ENCODE measurements around the gene MTLN. TPM values are rescaled to one million over a fixed set of nuclear protein-coding genes. Genes with fewer than 3 reads are reported as not detected.
"Not testable (repeated sequence)": the region's sequence is repeated elsewhere in the genome, so short reads cannot be mapped to it uniquely, and the experiment has no call there.

The MTLN gene
- polyA plus RNA-seq, 1 of the 3 experiments (the other 2 are of a cell fraction): 45.6 TPM

GRCh38 chr2:110222626-110223025, 10.3 kb upstream of the MTLN start:
- WGBS (ENCODE audit: low lambda C conversion rate): 81% methylated on average over 1 of the region's 1 CpG
- H3K4me2 ChIP-seq; DNase-seq; H3K27me3 ChIP-seq (ENCODE audit: insufficient read depth); H3K9ac ChIP-seq; H3K9me2 ChIP-seq; H3K79me2 ChIP-seq (ENCODE audit: insufficient read depth); CTCF ChIA-PET; H3K36me3 ChIP-seq (replicated peaks in 1 of 2; ENCODE audit: control insufficient read depth in 1 of 2, insufficient read depth in 2 of 2, low read length in 1 of 2); H4K20me1 ChIP-seq (ENCODE audit: insufficient read depth); H3K4me3 ChIP-seq (ENCODE audit: low read depth in 2 of 2, low read length in 1 of 2); H3K4me1 ChIP-seq (ENCODE audit: control insufficient read depth in 1 of 2, insufficient read depth in 2 of 2, low read depth in 1 of 2, low read length in 1 of 2); H3F3A ChIP-seq (replicated peaks; ENCODE audit: insufficient read depth); H2AFZ ChIP-seq (ENCODE audit: low read depth); H3K9me3 ChIP-seq; H3K27ac ChIP-seq (ENCODE audit: low read depth in 2 of 2, low read length in 1 of 2); POLR2A ChIA-PET: not testable (repeated sequence)

GRCh38 chr2:110221938-110222337, 9.6 kb upstream of the MTLN start:
- Histone ChIP-seq H4K20me1 (ENCODE audit: insufficient read depth) (no peaks in the 10 kb centered on the region), H3K36me3 (replicated peaks in 1 of 2; ENCODE audit: control insufficient read depth in 1 of 2, insufficient read depth in 2 of 2, low read length in 1 of 2) (no peaks in the 10 kb centered on the region), H3K4me3 (ENCODE audit: low read depth in 2 of 2, low read length in 1 of 2) (no peak overlapping the region), H3K9me2 (no peaks in the 10 kb centered on the region), H3K27me3 (ENCODE audit: insufficient read depth) (peaks cover 8% of the 10 kb centered on the region), H2AFZ (ENCODE audit: low read depth) (no peak overlapping the region), H3K79me2 (ENCODE audit: insufficient read depth) (no peaks in the 10 kb centered on the region), H3K27ac (ENCODE audit: low read depth in 2 of 2, low read length in 1 of 2) (no peak overlapping the region), H3F3A (replicated peaks; ENCODE audit: insufficient read depth) (no peaks in the 10 kb centered on the region), H3K4me1 (ENCODE audit: control insufficient read depth in 1 of 2, insufficient read depth in 2 of 2, low read depth in 1 of 2, low read length in 1 of 2) (no peaks in the 10 kb centered on the region), H3K9me3 (no peaks in the 10 kb centered on the region), H3K9ac (no peak overlapping the region), H3K4me2 (no peak overlapping the region)
- WGBS (ENCODE audit: low lambda C conversion rate): 31% methylated on average over 4 of the region's 4 CpGs
- no peak for DNase-seq
- TF ChIP-seq FOXM1 (IDR thresholded peaks at IDR 0.05; ENCODE audit: low read depth) (no peak), POLR2AphosphoS5 (IDR thresholded peaks at IDR 0.05; ENCODE audit: low read depth, low read length) (no peak), NFIC (IDR thresholded peaks at IDR 0.05; ENCODE audit: borderline replicate concordance) (no peak), FOSL2 (IDR thresholded peaks at IDR 0.05; ENCODE audit: borderline replicate concordance, low read depth) (no peak), PBX3 (IDR thresholded peaks at IDR 0.05) (no peak), MEF2A (IDR thresholded peaks at IDR 0.05; ENCODE audit: borderline replicate concordance, low read depth) (no peak)
- ChIA-PET POLR2A (no interaction called here), CTCF (no interaction called here)

- Histone ChIP-seq H3K4me2 (no peak overlapping the region), H3K4me3 (ENCODE audit: low read depth in 2 of 2, low read length in 1 of 2) (no peak overlapping the region), H4K20me1 (ENCODE audit: insufficient read depth) (no peaks in the 10 kb centered on the region), H3F3A (replicated peaks; ENCODE audit: insufficient read depth) (no peaks in the 10 kb centered on the region), H3K4me1 (ENCODE audit: control insufficient read depth in 1 of 2, insufficient read depth in 2 of 2, low read depth in 1 of 2, low read length in 1 of 2) (no peaks in the 10 kb centered on the region), H2AFZ (ENCODE audit: low read depth) (no peak overlapping the region), H3K9ac (no peak overlapping the region), H3K9me3 (no peaks in the 10 kb centered on the region), H3K79me2 (ENCODE audit: insufficient read depth) (no peaks in the 10 kb centered on the region), H3K36me3 (replicated peaks in 1 of 2; ENCODE audit: control insufficient read depth in 1 of 2, insufficient read depth in 2 of 2, low read length in 1 of 2) (no peaks in the 10 kb centered on the region), H3K27ac (ENCODE audit: low read depth in 2 of 2, low read length in 1 of 2) (no peak overlapping the region), H3K9me2 (no peaks in the 10 kb centered on the region), H3K27me3 (ENCODE audit: insufficient read depth) (peaks cover 8% of the 10 kb centered on the region)
- ChIA-PET POLR2A (no interaction called here), CTCF (no interaction called here)
- 25% methylated on average over 2 of the region's 2 CpGs for WGBS (ENCODE audit: low lambda C conversion rate)
- DNase-seq: no peak
- TF ChIP-seq MXI1 (IDR thresholded peaks at IDR 0.05; ENCODE audit: low read depth, low read length): no peak
- TF ChIP-seq TCF12 (IDR thresholded peaks at IDR 0.05): no peak
- no peak for TF ChIP-seq USF2 (IDR thresholded peaks at IDR 0.05; ENCODE audit: borderline replicate concordance, low read depth, low read length)
- no peak for TF ChIP-seq JUND (IDR thresholded peaks at IDR 0.05)
- TF ChIP-seq EZH2phosphoT487 (IDR thresholded peaks at IDR 0.05; ENCODE audit: borderline replicate concordance, low read depth): no peak
- TF ChIP-seq IRF3 (IDR thresholded peaks at IDR 0.05; ENCODE audit: low read depth, low read length): no peak
- TF ChIP-seq MEF2A (IDR thresholded peaks at IDR 0.05; ENCODE audit: borderline replicate concordance, low read depth): no peak
- no peak for TF ChIP-seq NFIC (IDR thresholded peaks at IDR 0.05; ENCODE audit: borderline replicate concordance)
- TF ChIP-seq SMC3 (IDR thresholded peaks at IDR 0.05; ENCODE audit: low read depth, low read length): no peak
- TF ChIP-seq REST (IDR thresholded peaks at IDR 0.05; ENCODE audit: low read depth, low read length): no peak
- no peak for TF ChIP-seq SIN3A (IDR thresholded peaks at IDR 0.05; ENCODE audit: borderline replicate concordance, low read depth, low read length)
- TF ChIP-seq FOXJ3 (CRISPR knock-in tag; IDR thresholded peaks at IDR 0.05): no peak
- TF ChIP-seq RXRA (IDR thresholded peaks at IDR 0.05; ENCODE audit: borderline replicate concordance, low read depth): no peak
- TF ChIP-seq POLR2AphosphoS5 (IDR thresholded peaks at IDR 0.05; ENCODE audit: low read depth, low read length): no peak
Observed at GRCh38 chr2:110220190-110220564, 7.8 kb upstream of the MTLN start.

Measured in SK-N-SH (cell line).